Body of pancreas (tissue), 4 donors: ENCODE results near the gene TTLL1.

Source experiments
- CTCF ChIP-seq, 7 experiments: fragments of 450-650 bp in 4 of 7; fragments of 200-600 bp in 3 of 7; sonication (generic) in 3 of 7; IDR thresholded peaks; one replicate each; pipeline ENCODE4 v1.5.1; 2016 to 2019; ENCODE audit warnings: antibody characterized with exemption in 7 of 7
- POLR2A ChIP-seq, 3 donors: fragments of 450-650 bp; IDR thresholded peaks; one replicate each; pipeline ENCODE4 v1.6.1; 2016; ENCODE audit warnings: antibody characterized with exemption in 3 of 3, mild to moderate bottlenecking in 2 of 3

DNA sequence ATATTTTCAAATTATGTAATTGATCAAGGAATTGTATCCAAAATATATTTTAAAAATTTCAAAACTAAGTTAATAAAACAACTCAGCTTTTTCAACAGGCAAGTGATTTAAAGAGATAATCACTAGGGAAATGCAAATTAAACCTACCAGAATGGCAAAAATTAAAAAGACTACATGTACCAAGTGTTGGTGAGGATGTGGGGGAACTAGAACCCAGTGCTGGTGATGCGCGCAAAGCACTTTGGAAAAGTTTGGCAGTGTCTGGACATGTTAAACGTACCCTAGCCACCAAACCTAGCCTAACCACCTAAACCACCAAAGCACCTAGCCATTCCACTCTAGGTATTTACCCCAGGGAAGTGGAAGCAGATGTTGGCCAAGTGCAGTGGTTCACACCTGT, 97.1 kb downstream of the TTLL1 start:
- TF ChIP-seq CTCF (IDR thresholded peaks at IDR 0.05) (no peak), POLR2A (IDR thresholded peaks at IDR 0.05) (no peak)
